GM12874 (cell line): ENCODE measurements around the gene PACS1.

Experiments used
- CTCF ChIP-seq: IDR thresholded peaks from 2 replicates; pipeline ENCODE4 v1.5.1; 2011; ENCODE audit warnings: low read depth, mild to moderate bottlenecking, control low read depth, low read length, moderate library complexity; ENCODE audit not compliant: insufficient read depth

PACS1 gene

GRCh38 chr11:66069715-66070603 is at the start of gene PACS1:
TSS of gene PACS1 (plus strand) at chr11:66070272. CDS start at chr11:66070487, 215 bp downstream.
- no peak for TF ChIP-seq CTCF

GRCh38 chr11:66020618-66021357 is 49.3 kb upstream of the PACS1 start:
- no peak for TF ChIP-seq CTCF

GRCh38 chr11:66022401-66023185 is 47.5 kb upstream of the PACS1 start:
- peak; percentile 98 for TF ChIP-seq CTCF

GRCh38 chr11:66026017-66026529 is 44.0 kb upstream of the PACS1 start, which contains the start of gene CATSPER1:
TSS of gene CATSPER1 (minus strand) at chr11:66026479. CDS start at chr11:66026379, 100 bp downstream.
- TF ChIP-seq CTCF = no peak

- TF ChIP-seq CTCF = no peak
These were observed 36.9 kb upstream of the PACS1 start for GRCh38 chr11:66032957-66033735.

- no peak for TF ChIP-seq CTCF
These were observed 34.3 kb upstream of the PACS1 start for GRCh38 chr11:66035653-66036333.
